22Rv1 (cell line): Measurements from ENCODE around the gene ELAVL1.

Experiments used
- CTCF ChIP-seq: fragments of 450-650 bp; IDR thresholded peaks from 2 replicates; pipeline ENCODE4 v1.5.1; 2017; ENCODE audit warnings: mild to moderate bottlenecking
- ZFX ChIP-seq: fragments of 450-650 bp; IDR thresholded peaks from 2 replicates; pipeline ENCODE4 v1.6.1; 2017; ENCODE audit warnings: antibody characterized with exemption, borderline replicate concordance

- TF ChIP-seq CTCF = no peak
- TF ChIP-seq ZFX = no peak
Measured at GRCh38 chr19:7953576-7953975, 51.9 kb downstream of the ELAVL1 start.
